ENCODE measurements around the gene DPEP1. TPM values are rescaled to one million over a fixed set of nuclear protein-coding genes. Genes with fewer than 3 reads are reported as not detected.
A peak's percentile ranks its signal among the peaks of the same experiment; 100 is the strongest.
"Not testable (repeated sequence)": the region's sequence is repeated elsewhere in the genome, so short reads cannot be mapped to it uniquely, and the experiment has no call there.

The DPEP1 gene
- polyA plus RNA-seq, 3 donors from 2014 or later: not detected

GRCh38 chr16:89667633-89668032 lies 54.2 kb downstream of the DPEP1 start:
- H3K27ac Mint-ChIP-seq: no peak overlapping the region
- no peak overlapping the region for H3K4me3 Mint-ChIP-seq
- no peak for DNase-seq
- peaks cover 0 to 2% (median 0%) of the 10 kb centered on the region in 6 donors for H3K9me3 Mint-ChIP-seq
- H3K36me3 Mint-ChIP-seq: peaks cover 0 to 7% (median 4%) of the 10 kb centered on the region in 3 donors
- H3K27me3 Mint-ChIP-seq (ENCODE audit: low read depth in 3 of 3): peaks cover 0 to 2% (median 0%) of the 10 kb centered on the region in 3 donors
- peaks cover 0 to 2% of the 10 kb centered on the region in 2 donors for H3K4me1 Mint-ChIP-seq

GRCh38 chr16:89668790-89669158 lies 55.3 kb downstream of the DPEP1 start:
- Mint-ChIP-seq H3K27ac (no peak overlapping the region), H3K4me1 (peaks cover 0 to 2% of the 10 kb centered on the region in 2 donors), H3K27me3 (ENCODE audit: low read depth in 3 of 3) (peaks cover 0 to 2% (median 0%) of the 10 kb centered on the region in 3 donors), H3K4me3 (peak overlapping the region in 1 of 5 donors; percentile 30), H3K36me3 (peaks cover 0 to 3% (median 0%) of the 10 kb centered on the region in 3 donors), H3K9me3 (peaks cover 0 to 2% (median 0%) of the 10 kb centered on the region in 6 donors)
- DNase-seq: no peak

- Mint-ChIP-seq H3K36me3 (no peaks in the 10 kb centered on the region), H3K4me1 (peaks cover 0 to 2% of the 10 kb centered on the region in 2 donors), H3K27ac (no peak overlapping the region), H3K4me3 (no peak overlapping the region), H3K9me3 (peaks cover 0 to 2% (median 0%) of the 10 kb centered on the region in 6 donors), H3K27me3 (ENCODE audit: low read depth in 3 of 3) (peaks cover 0 to 2% (median 0%) of the 10 kb centered on the region in 3 donors)
- no peak for DNase-seq
Observed at GRCh38 chr16:89669755-89670154, 56.3 kb downstream of the DPEP1 start.

- Mint-ChIP-seq H3K4me3 (no peak overlapping the region), H3K27ac (no peak overlapping the region), H3K9me3 (peaks cover 0 to 2% (median 0%) of the 10 kb centered on the region in 6 donors), H3K4me1 (peaks cover 0 to 2% of the 10 kb centered on the region in 2 donors), H3K36me3 (no peaks in the 10 kb centered on the region), H3K27me3 (ENCODE audit: low read depth in 3 of 3) (peaks cover 0 to 2% (median 0%) of the 10 kb centered on the region in 3 donors)
- no peak for DNase-seq
Observed at GRCh38 chr16:89670496-89671431, 57.3 kb downstream of the DPEP1 start.

- not testable (repeated sequence) for H3K36me3 Mint-ChIP-seq; H3K27me3 Mint-ChIP-seq (ENCODE audit: low read depth in 3 of 3); H3K4me3 Mint-ChIP-seq; DNase-seq; H3K27ac Mint-ChIP-seq; H3K4me1 Mint-ChIP-seq; H3K9me3 Mint-ChIP-seq
Observed at GRCh38 chr16:89671565-89671964, 58.1 kb downstream of the DPEP1 start.

GRCh38 chr16:89672177-89672941 lies 58.9 kb downstream of the DPEP1 start:
- peaks cover 0 to 2% (median 0%) of the 10 kb centered on the region in 6 donors for H3K9me3 Mint-ChIP-seq
- no peaks in the 10 kb centered on the region for H3K27me3 Mint-ChIP-seq (ENCODE audit: low read depth in 3 of 3)
- no peak for DNase-seq
- H3K36me3 Mint-ChIP-seq: no peaks in the 10 kb centered on the region
- H3K4me3 Mint-ChIP-seq: no peak overlapping the region
- H3K4me1 Mint-ChIP-seq: peaks cover 0 to 2% of the 10 kb centered on the region in 2 donors
- no peak overlapping the region for H3K27ac Mint-ChIP-seq

GRCh38 chr16:89678258-89678657 lies 64.8 kb downstream of the DPEP1 start:
- no peak for DNase-seq
- H3K4me3 Mint-ChIP-seq: no peak overlapping the region
- peaks cover 0 to 5% (median 0%) of the 10 kb centered on the region in 3 donors for H3K27me3 Mint-ChIP-seq (ENCODE audit: low read depth in 3 of 3)
- H3K4me1 Mint-ChIP-seq: no peaks in the 10 kb centered on the region
- H3K36me3 Mint-ChIP-seq: no peaks in the 10 kb centered on the region
- H3K9me3 Mint-ChIP-seq: no peaks in the 10 kb centered on the region
- no peak overlapping the region for H3K27ac Mint-ChIP-seq

GRCh38 chr16:89685916-89686315 lies 72.5 kb downstream of the DPEP1 start:
- peaks cover 0 to 8% (median 5%) of the 10 kb centered on the region in 3 donors for H3K36me3 Mint-ChIP-seq
- H3K27ac Mint-ChIP-seq: peak overlapping the region in 2 of 6 donors; percentile 24 to 53
- H3K27me3 Mint-ChIP-seq (ENCODE audit: low read depth in 3 of 3): peaks cover 2 to 11% (median 2%) of the 10 kb centered on the region in 3 donors
- H3K9me3 Mint-ChIP-seq: no peaks in the 10 kb centered on the region
- H3K4me3 Mint-ChIP-seq: peak overlapping the region; percentile 53 to 90 (median 59)
- peaks cover 9 to 25% of the 10 kb centered on the region in 2 donors for H3K4me1 Mint-ChIP-seq
- DNase-seq: no peak

GRCh38 chr16:89686520-89687091 lies 73.2 kb downstream of the DPEP1 start, which contains the start of gene CDK10:
Gene CDK10 (plus strand): TSS chr16:89686689. CDS start chr16:89686711, 22 bp downstream.
- peak within 1 kb of the TSS; percentile 77 to 92 (median 88) for H3K27ac Mint-ChIP-seq
- no peaks in the 10 kb centered on the region for H3K9me3 Mint-ChIP-seq
- peak; percentile 89 to 91 (median 90) for DNase-seq
- H3K27me3 Mint-ChIP-seq (ENCODE audit: low read depth in 3 of 3): peaks cover 2 to 11% (median 2%) of the 10 kb centered on the region in 3 donors
- peak within 1 kb of the TSS; percentile 90 to 95 (median 92) for H3K4me3 Mint-ChIP-seq
- peaks cover 0 to 8% (median 5%) of the 10 kb centered on the region in 3 donors for H3K36me3 Mint-ChIP-seq
- peaks cover 9 to 25% of the 10 kb centered on the region in 2 donors for H3K4me1 Mint-ChIP-seq

- Mint-ChIP-seq H3K36me3 (peaks cover 0 to 8% (median 5%) of the 10 kb centered on the region in 3 donors), H3K4me3 (peak overlapping the region; percentile 80 to 95 (median 90)), H3K27ac (peak overlapping the region; percentile 74 to 87 (median 85)), H3K4me1 (peaks cover 9 to 25% of the 10 kb centered on the region in 2 donors), H3K9me3 (no peaks in the 10 kb centered on the region), H3K27me3 (ENCODE audit: low read depth in 3 of 3) (peaks cover 2 to 9% (median 2%) of the 10 kb centered on the region in 3 donors)
- DNase-seq: no peak
Observed at GRCh38 chr16:89687092-89687940, 73.9 kb downstream of the DPEP1 start.

Data from immature natural killer cell (primary cell).